ENCODE measurements around the gene SGMS1. TPM values are rescaled to one million over a fixed set of nuclear protein-coding genes. Genes with fewer than 3 reads are reported as not detected.
A peak's percentile ranks its signal among the peaks of the same experiment; 100 is the strongest.

Gene SGMS1
- total RNA-seq, 1 donor from 2014 or later: 128 TPM

DNA sequence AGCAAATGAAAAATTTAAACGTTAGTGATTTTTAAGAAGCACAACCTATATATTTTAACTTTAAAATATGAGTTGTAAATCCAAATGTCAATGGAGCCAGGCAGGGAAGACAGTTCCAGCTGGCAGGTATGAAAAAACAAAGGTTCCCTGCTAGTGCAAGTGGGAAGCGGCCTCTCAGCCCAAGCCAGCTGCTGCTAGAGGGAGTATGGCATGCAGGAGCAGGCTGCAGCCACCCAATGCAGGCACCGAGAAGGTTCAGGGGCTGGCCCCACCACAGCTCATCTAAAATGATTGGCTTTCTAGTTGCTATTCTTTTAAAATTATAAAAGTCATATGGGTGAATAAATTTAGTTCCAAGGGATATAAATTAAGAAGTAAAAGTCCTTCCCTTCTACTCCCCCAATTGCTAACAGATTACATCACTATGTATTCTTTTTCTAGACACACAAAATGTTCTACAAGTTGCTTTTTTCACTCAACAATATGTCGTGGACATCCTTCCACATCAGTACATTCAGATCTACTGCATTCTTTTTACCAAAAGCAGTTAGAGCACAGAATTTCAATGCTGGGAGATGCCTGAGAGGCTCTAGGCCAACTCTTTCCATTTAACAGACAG, 69.3 kb downstream of the SGMS1 start:
- intact Hi-C loops (cut with DNase I): loop anchor here (5.0 kb wide), 1 partner anchor 122 kb away; no protein-coding TSS in a partner anchor
- peaks cover 14 to 65% of the 10 kb centered on the region in 2 donors for H3K4me1 ChIP-seq
- no peaks in the 10 kb centered on the region for H3K9me3 ChIP-seq
- no peak for TF ChIP-seq CTCF (IDR thresholded peaks at IDR 0.05)
- no peaks in the 10 kb centered on the region for H3K36me3 ChIP-seq
- no peaks in the 10 kb centered on the region for H3K27me3 ChIP-seq
- no peak overlapping the region for H3K4me3 ChIP-seq
- H3K27ac ChIP-seq: peak overlapping the region; percentile 69 to 72
- DNase-seq (ENCODE audit: low spot score in 2 of 2): no peak

GRCh38 chr10:50552771-50553535, 70.8 kb downstream of the SGMS1 start:
- Histone ChIP-seq H3K27me3 (no peaks in the 10 kb centered on the region), H3K36me3 (no peaks in the 10 kb centered on the region), H3K27ac (peak overlapping the region; percentile 69 to 72), H3K4me1 (peaks cover 14 to 55% of the 10 kb centered on the region in 2 donors), H3K4me3 (no peak overlapping the region), H3K9me3 (no peaks in the 10 kb centered on the region)
- no peak for DNase-seq (ENCODE audit: low spot score in 2 of 2)
- intact Hi-C loops (cut with DNase I): loop anchor here (5.0 kb wide), 1 partner anchor 121 kb away; no protein-coding TSS in a partner anchor
- peak in 1 of 3 experiments; percentile 30 for TF ChIP-seq CTCF (IDR thresholded peaks at IDR 0.05)

DNA sequence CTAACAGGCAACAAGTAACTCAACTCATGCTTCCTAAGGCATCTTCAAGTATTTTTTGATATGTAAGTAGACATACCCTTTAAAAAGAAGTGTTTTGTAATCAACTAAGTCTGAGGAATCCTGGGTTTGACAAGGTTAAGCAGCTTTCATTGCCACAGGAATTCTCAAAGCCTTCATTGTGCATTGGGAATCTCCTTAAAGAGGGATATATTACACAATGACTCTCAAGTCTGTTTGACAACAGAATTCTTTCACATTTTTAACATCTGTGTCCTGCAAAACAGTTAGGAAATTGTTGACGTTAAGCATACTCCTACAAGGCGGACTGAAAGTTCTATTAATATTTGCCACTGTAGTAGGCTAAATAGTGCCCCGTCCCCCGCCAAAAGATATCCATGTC, 71.4 kb downstream of the SGMS1 start:
- Histone ChIP-seq H3K9me3 (no peaks in the 10 kb centered on the region), H3K27ac (peak overlapping the region; percentile 41 to 69), H3K36me3 (no peaks in the 10 kb centered on the region), H3K27me3 (no peaks in the 10 kb centered on the region), H3K4me3 (no peak overlapping the region), H3K4me1 (peaks cover 14 to 50% of the 10 kb centered on the region in 2 donors)
- no peak for DNase-seq (ENCODE audit: low spot score in 2 of 2)
- intact Hi-C loops (cut with DNase I): loop anchor here (5.0 kb wide), 1 partner anchor 120 kb away; no protein-coding TSS in a partner anchor
- TF ChIP-seq CTCF (IDR thresholded peaks at IDR 0.05): no peak

GRCh38 chr10:50551894-50552293, 71.9 kb downstream of the SGMS1 start:
- intact Hi-C loops (cut with DNase I): loop anchor here (5.0 kb wide), 1 partner anchor 120 kb away; no protein-coding TSS in a partner anchor
- H3K4me1 ChIP-seq: peaks cover 14 to 49% of the 10 kb centered on the region in 2 donors
- peak overlapping the region; percentile 41 to 69 for H3K27ac ChIP-seq

More at GRCh38 chr10:50551894-50552293, 71.9 kb downstream of the SGMS1 start:
- Histone ChIP-seq H3K9me3 (no peaks in the 10 kb centered on the region), H3K36me3 (no peaks in the 10 kb centered on the region), H3K4me3 (no peak overlapping the region), H3K27me3 (no peaks in the 10 kb centered on the region)
- no peak for TF ChIP-seq CTCF (IDR thresholded peaks at IDR 0.05)
- no peak for DNase-seq (ENCODE audit: low spot score in 2 of 2)

All from ascending aorta (tissue), 2 donors.